ENCODE measurements around the gene CST9.

GRCh38 chr20:23630392-23630849, 24.7 kb upstream of the CST9 start:
- TF ChIP-seq, protein P1, sequence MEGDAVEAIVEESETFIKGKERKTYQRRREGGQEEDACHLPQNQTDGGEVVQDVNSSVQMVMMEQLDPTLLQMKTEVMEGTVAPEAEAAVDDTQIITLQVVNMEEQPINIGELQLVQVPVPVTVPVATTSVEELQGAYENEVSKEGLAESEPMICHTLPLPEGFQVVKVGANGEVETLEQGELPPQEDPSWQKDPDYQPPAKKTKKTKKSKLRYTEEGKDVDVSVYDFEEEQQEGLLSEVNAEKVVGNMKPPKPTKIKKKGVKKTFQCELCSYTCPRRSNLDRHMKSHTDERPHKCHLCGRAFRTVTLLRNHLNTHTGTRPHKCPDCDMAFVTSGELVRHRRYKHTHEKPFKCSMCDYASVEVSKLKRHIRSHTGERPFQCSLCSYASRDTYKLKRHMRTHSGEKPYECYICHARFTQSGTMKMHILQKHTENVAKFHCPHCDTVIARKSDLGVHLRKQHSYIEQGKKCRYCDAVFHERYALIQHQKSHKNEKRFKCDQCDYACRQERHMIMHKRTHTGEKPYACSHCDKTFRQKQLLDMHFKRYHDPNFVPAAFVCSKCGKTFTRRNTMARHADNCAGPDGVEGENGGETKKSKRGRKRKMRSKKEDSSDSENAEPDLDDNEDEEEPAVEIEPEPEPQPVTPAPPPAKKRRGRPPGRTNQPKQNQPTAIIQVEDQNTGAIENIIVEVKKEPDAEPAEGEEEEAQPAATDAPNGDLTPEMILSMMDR (IDR thresholded peaks at IDR 0.05; ENCODE audit: low read depth, low read length), result no peak
- no peak for TF ChIP-seq EZH2phosphoT487 (IDR thresholded peaks at IDR 0.05; ENCODE audit: low read depth)
